GM21423 (cell line): ENCODE results near the gene TNFRSF18.
"Not testable (repeated sequence)": the region's sequence is repeated elsewhere in the genome, so short reads cannot be mapped to it uniquely, and the experiment has no call there.

Experiments used
- ATAC-seq: cut with Tn5 transposase; IDR thresholded peaks from one replicate; pipeline ENCODE4 v1.9.1; 2021; ENCODE audit warnings: mild to moderate bottlenecking, moderate library complexity; ENCODE audit not compliant: unreplicated experiment

TNFRSF18 gene

GRCh38 chr1:1206376-1206965, at the start of gene TNFRSF18:
TNFRSF18 (minus strand) TSS chr1:1206592; CDS start chr1:1206571, 21 bp downstream.
- ATAC-seq = no peak

GRCh38 chr1:1255611-1256010, 49.2 kb upstream of the TNFRSF18 start:
- no peak for ATAC-seq

GRCh38 chr1:1255078-1255477, 48.7 kb upstream of the TNFRSF18 start:
- no peak for ATAC-seq

- ATAC-seq = no peak
Measured at GRCh38 chr1:1254667-1254998, 48.2 kb upstream of the TNFRSF18 start.

- ATAC-seq = no peak
Measured at GRCh38 chr1:1253972-1254666, 47.7 kb upstream of the TNFRSF18 start.

GRCh38 chr1:1253314-1253713, 46.9 kb upstream of the TNFRSF18 start:
- no peak for ATAC-seq

- no peak for ATAC-seq
Measured at GRCh38 chr1:1250786-1251284, 44.4 kb upstream of the TNFRSF18 start.

- not testable (repeated sequence) for ATAC-seq
Measured at GRCh38 chr1:1248009-1248913, 41.9 kb upstream of the TNFRSF18 start.

- ATAC-seq = no peak
Measured at GRCh38 chr1:1247341-1247913, 41.0 kb upstream of the TNFRSF18 start.

- no peak for ATAC-seq
Measured at GRCh38 chr1:1246577-1247340, 40.4 kb upstream of the TNFRSF18 start, which contains the start of gene C1QTNF12. C1QTNF12 (minus strand) TSS chr1:1246722; CDS start chr1:1246690, 32 bp downstream.

GRCh38 chr1:1245817-1246576, 39.6 kb upstream of the TNFRSF18 start:
- no peak for ATAC-seq

GRCh38 chr1:1245178-1245816, 38.9 kb upstream of the TNFRSF18 start:
- ATAC-seq = no peak

GRCh38 chr1:1244192-1244811, 37.9 kb upstream of the TNFRSF18 start:
- ATAC-seq = no peak

- no peak for ATAC-seq
Measured at GRCh38 chr1:1243807-1244191, 37.4 kb upstream of the TNFRSF18 start.

GRCh38 chr1:1243266-1243660, 36.9 kb upstream of the TNFRSF18 start:
- no peak for ATAC-seq

- ATAC-seq = no peak
Measured at GRCh38 chr1:1242461-1243265, 36.3 kb upstream of the TNFRSF18 start.

GRCh38 chr1:1241588-1242219, 35.3 kb upstream of the TNFRSF18 start:
- no peak for ATAC-seq
